HepG2 (cell line): Measurements from ENCODE around the gene TCF25. TPM values are rescaled to one million over a fixed set of nuclear protein-coding genes. Genes with fewer than 3 reads are reported as not detected.

Source experiments
- AKNA ChIP-seq: sonication (generic); formaldehyde crosslinking; IDR thresholded peaks from 2 replicates; pipeline ENCODE4 v1.4.0; 2020; ENCODE audit warnings: missing genetic modification reagents, borderline replicate concordance
- CREBL2 ChIP-seq: sonication (generic); formaldehyde crosslinking; IDR thresholded peaks from 2 replicates; pipeline ENCODE4 v1.8.1; 2023; ENCODE audit warnings: missing genetic modification reagents, mild to moderate bottlenecking, borderline replicate concordance
- DNMT1 ChIP-seq: sonication (generic); formaldehyde crosslinking; IDR thresholded peaks from 2 replicates; pipeline ENCODE4 v1.5.1; 2020; ENCODE audit warnings: mild to moderate bottlenecking, missing genetic modification reagents
- DR1 ChIP-seq: sonication (generic); formaldehyde crosslinking; IDR thresholded peaks from 2 replicates; pipeline ENCODE4 v1.8.0; 2021; ENCODE audit warnings: mild to moderate bottlenecking, missing genetic modification reagents, inconsistent platforms
- FLYWCH1 ChIP-seq: sonication (generic); formaldehyde crosslinking; IDR thresholded peaks from 2 replicates; pipeline ENCODE4 v1.8.1; 2023; ENCODE audit warnings: mild to moderate bottlenecking, missing genetic modification reagents
- HNRNPLL ChIP-seq: fragments of 200-400 bp; formaldehyde crosslinking; IDR thresholded peaks from 2 replicates; pipeline ENCODE4 v1.6.1; 2017; ENCODE audit warnings: mild to moderate bottlenecking, low read depth, low read length; ENCODE audit not compliant: poor library complexity, severe bottlenecking
- NCOA2 ChIP-seq: sonication (generic); formaldehyde crosslinking; IDR thresholded peaks from 2 replicates; pipeline ENCODE4 v1.8.0; 2022; ENCODE audit warnings: inconsistent platforms
- PRDM15 ChIP-seq: sonication (generic); formaldehyde crosslinking; IDR thresholded peaks from 2 replicates; pipeline ENCODE4 v1.4.0; 2020; ENCODE audit warnings: missing genetic modification reagents
- SMAD1 ChIP-seq: sonication (generic); formaldehyde crosslinking; IDR thresholded peaks from 2 replicates; pipeline ENCODE4 v1.4.0; 2020; ENCODE audit warnings: missing genetic modification reagents, low read depth, mild to moderate bottlenecking, borderline replicate concordance
- SRSF4 ChIP-seq: fragments of 200-400 bp; formaldehyde crosslinking; IDR thresholded peaks from one replicate; pipeline ENCODE4 v1.6.1; 2018; ENCODE audit warnings: mild to moderate bottlenecking, low read depth, low read length, moderate library complexity; ENCODE audit not compliant: poor library complexity, severe bottlenecking
- ZNF768 ChIP-seq: sonication (generic); formaldehyde crosslinking; IDR thresholded peaks from 2 replicates; pipeline ENCODE4 v1.4.0; 2020; ENCODE audit warnings: missing genetic modification reagents
- ZNF788 ChIP-seq: sonication (generic); formaldehyde crosslinking; IDR thresholded peaks from 2 replicates; pipeline ENCODE4 v1.5.0; 2020; ENCODE audit warnings: mild to moderate bottlenecking, missing genetic modification reagents, borderline replicate concordance
- polyA plus RNA-seq, 8 experiments: library from polyadenylated mRNA; depleted of rRNA in 3 of 8; stranded (reverse) in 7 of 8; unstranded in 1 of 8; fragments of >200 nt; fragmentation: Illumina TruSeq in 4 of 8; extraction: Trizol in 4 of 8; gene quantifications; 2 replicates each; pipeline versions ENCODE4 v1.2.1 to v1.2.3, GENCODE V29; 2011 to 2016; ENCODE audit warnings: low read depth in 4 of 8, missing spikeins in 1 of 8, mixed read lengths in 1 of 8; ENCODE audit not compliant: insufficient read depth in 1 of 8
- total RNA-seq, 5 experiments: library from RNA; depleted of rRNA; stranded (reverse); fragments of >200 nt; fragmentation: Illumina TruSeq; extraction: Trizol; gene quantifications; 2 replicates each; pipeline ENCODE4 v1.2.3, GENCODE V29; 2016; ENCODE audit warnings: low read depth in 1 of 5
- TF ChIP-seq, protein P1 (sequence below): sonication (generic); formaldehyde crosslinking; IDR thresholded peaks from 2 replicates; pipeline ENCODE4 v1.8.0; 2022; ENCODE audit warnings: missing genetic modification reagents, mild to moderate bottlenecking, borderline replicate concordance
- TF ChIP-seq, protein P2 (sequence below): sonication (generic); formaldehyde crosslinking; IDR thresholded peaks from 2 replicates; pipeline ENCODE4 v1.8.1; 2023; ENCODE audit warnings: mild to moderate bottlenecking, moderate library complexity, missing genetic modification reagents

TCF25 gene
- total and polyA plus RNA-seq, 2 of the 13 experiments (the other 11 are each of a cell fraction or from before 2014, with no cell fraction given), result 138 to 206 TPM

GRCh38 chr16:89922884-89923639 is 49.7 kb downstream of the TCF25 start, which contains the start of gene TUBB3 (continued):
- TF ChIP-seq CREBL2 (peak; percentile 75; the same call in 1 of the 2 replicates), AKNA (CRISPR knock-in tag) (no peak), DNMT1 (CRISPR knock-in tag) (no peak), FLYWCH1 (CRISPR knock-in tag) (peak; percentile 81; the same call in 1 of the 2 replicates), ZNF768 (CRISPR knock-in tag) (peak; percentile 52; the same call in 1 of the 2 replicates), ZNF788 (no peak), HNRNPLL (peak; percentile 81), NCOA2 (CRISPR knock-in tag) (no peak; the same call in 1 of the 2 replicates), SMAD1 (0 out of 2 replicates have a peak, but pooled peaks have one; percentile 85), SRSF4 (no peak), PRDM15 (no peak), DR1 (peak; percentile 75)
- TF ChIP-seq, protein P1, sequence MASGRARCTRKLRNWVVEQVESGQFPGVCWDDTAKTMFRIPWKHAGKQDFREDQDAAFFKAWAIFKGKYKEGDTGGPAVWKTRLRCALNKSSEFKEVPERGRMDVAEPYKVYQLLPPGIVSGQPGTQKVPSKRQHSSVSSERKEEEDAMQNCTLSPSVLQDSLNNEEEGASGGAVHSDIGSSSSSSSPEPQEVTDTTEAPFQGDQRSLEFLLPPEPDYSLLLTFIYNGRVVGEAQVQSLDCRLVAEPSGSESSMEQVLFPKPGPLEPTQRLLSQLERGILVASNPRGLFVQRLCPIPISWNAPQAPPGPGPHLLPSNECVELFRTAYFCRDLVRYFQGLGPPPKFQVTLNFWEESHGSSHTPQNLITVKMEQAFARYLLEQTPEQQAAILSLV (CRISPR knock-in tag), result peak; percentile 60; the same call in 1 of the 2 replicates
- TF ChIP-seq, protein P2, sequence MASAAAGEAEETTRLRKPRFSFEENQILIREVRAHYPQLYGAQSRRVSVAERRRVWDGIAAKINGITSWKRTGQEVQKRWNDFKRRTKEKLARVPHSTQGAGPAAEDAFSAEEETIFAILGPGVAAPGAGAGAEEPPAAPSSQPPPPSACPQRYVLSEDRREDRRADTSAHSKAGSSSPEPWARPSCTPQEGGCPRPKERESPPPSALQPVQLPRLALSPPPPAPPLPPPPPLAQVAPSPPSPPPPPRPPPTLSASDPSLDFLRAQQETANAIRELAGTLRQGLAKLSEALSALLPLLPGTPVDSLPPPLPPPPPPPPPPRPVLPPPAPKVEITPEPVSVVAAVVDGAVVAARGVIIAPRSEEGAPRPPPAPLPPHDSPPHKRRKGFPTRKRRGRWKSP (CRISPR knock-in tag), result no peak; the same call in 1 of the 2 replicates
